GDM1 (cell line): ENCODE results near the gene UMAD1.

Experiments used
- DNase-seq: peaks from one replicate; lab custom pipeline; 2025; lab: John Stamatoyannopoulos, UW

UMAD1 gene

DNA sequence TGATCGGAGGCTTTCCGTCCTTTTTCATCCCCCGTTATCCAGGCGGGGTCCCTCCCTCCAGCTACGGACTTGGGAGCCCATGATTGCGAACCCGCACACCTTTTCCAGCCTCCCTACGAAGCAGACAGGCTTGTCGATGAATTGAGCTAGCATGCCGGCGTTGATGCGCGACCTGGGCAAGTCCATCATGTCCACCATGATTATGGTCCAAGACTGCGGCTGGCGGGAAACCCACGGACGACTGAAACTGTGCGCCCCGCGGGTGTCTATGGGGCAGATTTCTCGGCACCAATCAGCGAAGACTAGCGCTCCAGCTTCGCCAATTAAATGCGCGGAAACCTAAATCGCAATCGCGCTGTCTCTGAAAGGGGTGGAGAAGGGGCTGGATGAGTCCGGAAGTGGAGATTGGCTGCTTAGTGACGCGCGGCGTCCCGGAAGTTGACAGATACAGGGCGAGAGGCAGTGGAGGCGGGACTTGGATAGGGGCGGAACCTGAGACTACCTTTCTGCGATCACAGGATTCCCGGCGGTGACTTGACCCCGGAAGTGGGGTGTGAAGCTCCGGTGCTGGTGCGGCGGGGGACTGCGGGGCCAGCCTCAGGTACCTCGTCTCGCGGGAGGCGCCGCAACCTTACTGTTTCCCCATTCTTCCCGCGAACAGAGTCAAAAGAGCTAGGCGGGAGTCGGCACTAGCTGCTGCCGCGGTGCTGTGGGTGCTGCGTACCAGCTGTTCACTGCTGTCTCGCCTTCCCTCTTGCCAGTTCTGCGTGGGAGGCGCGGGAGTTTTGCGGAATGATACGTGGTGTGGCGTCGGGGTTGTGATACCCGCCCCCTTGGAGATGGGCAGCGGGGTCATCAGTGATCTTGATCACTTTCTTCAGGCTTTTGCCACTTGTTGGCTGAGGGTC is at the start of gene UMAD1:
Gene UMAD1, plus strand, starts transcription at position 532 of the 908 bp plus-strand sequence. CDS start 32,620 bp downstream, outside the sequence.
- DNase-seq, result peak; percentile 97

DNA sequence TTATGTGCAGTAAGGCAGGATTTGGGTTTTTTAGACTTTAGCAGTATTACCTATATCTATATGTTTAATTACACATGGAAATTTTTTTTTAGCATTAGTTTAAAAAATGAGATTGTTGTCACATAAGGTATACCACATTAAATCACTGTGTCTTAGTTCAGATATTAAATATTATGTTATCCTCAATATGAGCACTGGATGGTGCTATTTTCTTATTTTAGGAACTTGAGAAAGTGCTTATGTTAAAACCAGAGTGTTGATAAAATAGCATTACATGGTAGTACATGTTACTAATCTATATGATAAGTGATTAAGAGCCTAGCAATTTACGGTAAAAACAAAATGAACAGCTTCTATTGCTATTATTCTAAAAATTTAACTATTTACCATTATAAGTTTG is 45.1 kb upstream of the UMAD1 start:
- DNase-seq, result no peak

DNA sequence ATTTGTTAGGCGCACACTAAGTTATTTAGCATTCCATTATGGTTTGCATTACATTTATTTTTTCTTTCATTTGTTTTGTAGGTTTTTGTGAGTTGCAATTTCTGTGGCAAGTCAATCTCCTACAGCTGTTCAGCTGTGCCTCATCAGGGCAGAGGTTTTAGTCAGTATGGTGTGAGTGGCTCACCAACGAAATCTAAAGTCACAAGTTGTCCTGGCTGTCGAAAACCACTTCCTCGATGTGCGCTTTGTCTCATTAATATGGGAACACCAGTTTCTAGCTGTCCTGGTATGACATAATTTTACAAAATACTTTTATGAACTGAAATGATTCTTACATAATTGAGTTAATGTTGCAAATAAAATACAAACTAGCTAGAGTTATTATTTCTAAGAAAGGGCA is 44.4 kb upstream of the UMAD1 start:
- no peak for DNase-seq

DNA sequence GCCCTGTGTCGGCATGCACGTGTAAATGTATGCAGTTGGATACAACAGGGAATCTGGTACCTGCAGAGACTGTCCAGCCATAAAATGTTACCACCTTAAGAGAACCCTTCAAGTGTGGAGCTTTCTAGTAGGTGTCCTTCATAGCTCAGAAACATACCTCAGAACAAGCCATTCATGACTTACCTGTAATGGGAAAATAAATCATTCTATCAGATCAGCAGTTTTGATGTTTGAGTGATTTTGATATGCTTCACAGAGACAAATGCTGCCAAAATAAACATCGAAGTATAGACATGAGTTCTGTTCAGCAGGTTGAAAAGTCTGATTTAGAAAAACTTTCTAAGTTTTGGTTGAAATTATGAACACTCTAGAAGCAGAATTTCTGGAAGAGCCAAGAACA is 33.5 kb upstream of the UMAD1 start:
- DNase-seq, result no peak

DNA sequence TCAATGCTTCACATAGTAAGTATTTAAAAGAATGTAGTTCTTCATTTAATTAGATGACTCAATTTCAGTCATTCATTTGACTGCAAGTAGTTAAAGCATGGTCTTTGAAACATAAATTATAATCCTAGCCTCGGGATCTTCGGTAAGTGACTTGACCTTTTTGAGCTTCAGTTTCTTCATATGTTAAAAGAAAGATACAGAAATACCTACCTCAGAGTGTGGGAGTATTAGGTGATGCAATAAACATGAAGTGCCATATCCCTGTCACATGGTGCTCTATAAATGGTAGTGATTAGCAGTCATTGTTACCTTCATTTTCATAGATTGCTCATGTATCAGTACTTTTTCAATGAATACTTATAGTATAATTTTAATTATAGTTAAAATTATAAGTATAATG is 31.2 kb upstream of the UMAD1 start:
- DNase-seq, result no peak

DNA sequence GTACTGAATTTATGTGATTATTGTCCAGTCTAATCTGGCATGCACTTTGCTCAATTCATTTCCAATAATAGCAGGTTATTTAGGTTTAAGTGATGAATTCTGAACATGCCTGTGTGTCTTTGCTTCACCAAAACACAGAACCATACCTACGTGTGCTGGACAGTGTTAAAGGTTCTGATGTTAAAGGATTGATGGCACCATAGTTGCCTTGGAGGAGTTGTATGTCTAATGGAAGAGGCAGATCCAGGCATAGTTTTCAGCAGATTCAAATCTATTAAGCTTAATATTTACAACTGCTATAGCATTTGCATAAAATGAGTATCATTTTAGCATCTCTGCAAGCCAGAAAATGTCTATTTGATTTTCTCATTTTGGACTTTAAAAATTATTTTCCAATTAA is 28.0 kb upstream of the UMAD1 start:
- no peak for DNase-seq

DNA sequence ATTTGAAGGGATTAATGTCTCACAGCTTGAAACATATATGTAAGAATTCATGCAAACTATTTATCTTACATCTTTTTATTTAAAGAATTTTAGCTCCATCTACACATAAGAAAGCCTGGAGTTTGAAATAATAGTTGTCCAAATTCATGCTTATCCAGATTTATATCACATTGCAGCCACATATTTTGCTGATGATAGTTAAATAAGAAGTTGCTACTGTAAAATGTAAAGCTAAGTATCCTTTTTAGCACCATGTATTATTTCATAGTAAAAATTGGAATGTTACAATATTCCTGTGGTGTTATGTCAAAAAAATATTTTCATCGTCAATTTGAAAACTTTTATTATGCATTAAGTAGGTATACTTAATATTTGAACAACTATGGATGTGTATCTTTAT is 27.3 kb upstream of the UMAD1 start:
- DNase-seq, result no peak

DNA sequence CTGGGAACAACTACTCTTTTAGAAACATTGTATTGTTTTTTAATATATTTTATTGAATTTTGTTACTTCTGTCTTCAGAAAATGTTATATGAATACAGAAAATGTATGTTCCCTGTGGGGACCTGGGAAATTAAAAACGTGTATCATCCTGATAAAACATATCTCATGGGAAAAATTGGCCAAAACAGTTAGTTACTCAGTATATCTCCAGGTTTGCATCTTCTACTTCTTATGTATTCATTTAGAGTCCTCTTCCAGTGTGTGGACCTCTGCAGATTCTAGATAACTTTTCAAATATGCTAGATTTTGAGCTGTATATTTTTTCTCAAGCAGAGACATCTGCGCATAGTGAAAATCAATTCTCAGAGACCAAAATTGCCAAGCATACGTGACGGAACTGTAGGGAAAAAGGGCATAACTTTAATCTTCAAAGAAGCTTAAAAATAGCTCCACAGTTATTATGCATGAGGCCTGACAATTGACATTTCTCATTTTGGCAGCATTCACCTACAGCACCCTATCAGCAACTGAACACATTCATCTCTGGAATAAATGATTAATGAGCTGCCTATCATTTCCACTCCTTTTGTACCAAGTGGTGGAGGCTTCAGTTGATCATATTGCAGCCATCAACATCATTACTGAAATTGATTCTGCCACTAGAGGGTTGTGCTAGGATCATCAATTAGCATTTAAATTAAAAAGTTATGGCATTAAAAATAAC is 26.4 kb upstream of the UMAD1 start:
- DNase-seq, result no peak

DNA sequence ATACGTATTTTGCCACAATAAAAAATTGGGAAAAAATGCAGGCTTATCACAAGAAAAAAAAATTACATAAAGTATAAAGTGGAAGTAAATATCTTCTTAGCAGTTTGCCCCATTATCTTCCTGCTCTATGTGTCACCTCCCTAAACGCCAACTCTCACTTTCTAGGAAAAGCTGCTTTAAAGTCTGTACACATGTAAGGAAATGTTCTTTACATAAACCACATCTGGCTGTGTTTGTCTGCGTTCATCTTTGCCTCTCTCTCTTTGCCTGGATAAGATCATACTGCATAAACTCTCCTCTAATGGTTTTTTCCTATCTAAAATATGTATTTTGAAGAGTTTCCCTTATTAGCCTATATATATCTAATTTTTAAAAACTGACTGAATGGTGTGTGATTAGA is 23.0 kb upstream of the UMAD1 start:
- DNase-seq, result no peak

DNA sequence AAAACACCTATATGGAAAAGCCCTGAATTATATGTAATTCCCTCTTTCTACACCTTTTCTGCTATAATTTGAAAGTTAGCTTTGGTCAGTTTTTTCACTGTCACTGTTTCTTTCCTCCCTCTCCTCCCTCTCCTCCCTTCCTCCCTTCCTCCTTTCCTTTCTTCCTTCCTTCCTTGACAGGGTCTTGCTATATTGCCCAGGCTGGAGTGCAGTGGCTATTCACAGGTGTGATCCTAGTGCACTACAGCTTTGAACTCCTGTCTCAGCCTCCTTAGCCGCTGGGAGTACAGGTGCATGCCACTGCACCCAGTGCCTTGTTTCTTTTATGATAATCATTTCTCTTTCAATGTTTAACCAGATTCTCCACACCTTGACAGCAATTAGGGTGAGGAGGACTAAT is 22.1 kb upstream of the UMAD1 start:
- DNase-seq, result no peak

DNA sequence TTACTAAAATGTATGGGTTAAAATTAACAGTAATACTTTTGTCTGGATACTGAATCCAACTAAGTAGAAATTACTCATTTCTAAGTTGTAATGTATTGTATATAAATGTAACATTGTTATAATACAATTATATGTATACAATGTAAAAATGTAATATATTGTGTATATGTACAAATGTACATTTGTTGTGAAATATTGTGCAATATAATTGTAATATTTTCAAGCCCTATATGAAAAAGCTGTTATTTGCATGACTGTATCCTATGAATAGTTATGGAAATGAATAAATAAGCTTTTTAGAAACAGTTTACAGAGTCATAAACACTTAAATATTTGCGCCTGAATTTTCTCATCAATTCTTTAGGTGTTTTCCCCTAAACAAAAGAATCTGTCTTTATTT is 20.3 kb upstream of the UMAD1 start:
- DNase-seq, result no peak

DNA sequence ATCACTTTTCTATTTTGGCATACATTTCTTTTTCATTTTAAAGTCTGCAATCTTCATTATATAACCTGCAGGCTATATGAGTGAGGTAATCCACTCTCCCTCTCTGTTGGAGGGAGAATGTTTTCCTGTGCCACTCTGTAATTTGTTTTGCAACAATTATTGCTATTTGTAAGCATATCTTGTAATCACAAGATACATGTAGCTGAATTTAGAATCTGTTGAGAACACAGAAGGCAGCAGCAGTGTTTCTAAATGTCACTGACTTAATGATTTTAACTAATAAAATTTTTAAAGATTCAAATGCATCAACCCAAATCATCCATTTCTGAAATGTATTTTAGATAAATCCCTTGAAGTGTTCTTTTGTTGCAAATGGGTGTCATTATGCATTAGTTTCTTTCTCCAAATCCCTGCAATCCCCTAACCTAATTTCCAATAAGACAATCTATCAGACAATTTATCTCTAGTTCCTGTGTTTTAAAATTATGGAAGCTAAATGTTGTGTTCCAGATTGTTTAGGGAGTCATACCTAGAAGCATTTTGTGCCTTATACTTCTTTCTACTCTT is 19.8 kb upstream of the UMAD1 start:
- DNase-seq, result no peak

DNA sequence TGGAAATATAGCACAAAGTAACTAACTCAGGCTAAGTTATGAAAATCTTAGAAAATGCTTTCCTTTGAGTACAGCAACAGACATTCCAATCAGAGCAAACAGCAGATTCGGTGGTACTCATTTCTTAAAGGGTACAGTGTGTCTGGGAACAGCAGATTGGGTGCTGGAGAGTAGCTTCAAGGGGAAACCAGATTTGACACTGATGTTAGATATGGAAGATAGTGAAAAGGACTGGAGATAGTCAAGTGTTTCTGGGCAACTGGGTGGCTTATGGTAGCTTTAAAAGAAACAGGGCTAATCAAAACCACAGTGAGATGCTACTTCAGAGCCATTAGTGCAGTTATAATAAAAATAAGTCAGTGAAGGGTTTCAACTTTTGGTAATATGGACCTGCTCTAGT is 12.1 kb upstream of the UMAD1 start:
- no peak for DNase-seq

DNA sequence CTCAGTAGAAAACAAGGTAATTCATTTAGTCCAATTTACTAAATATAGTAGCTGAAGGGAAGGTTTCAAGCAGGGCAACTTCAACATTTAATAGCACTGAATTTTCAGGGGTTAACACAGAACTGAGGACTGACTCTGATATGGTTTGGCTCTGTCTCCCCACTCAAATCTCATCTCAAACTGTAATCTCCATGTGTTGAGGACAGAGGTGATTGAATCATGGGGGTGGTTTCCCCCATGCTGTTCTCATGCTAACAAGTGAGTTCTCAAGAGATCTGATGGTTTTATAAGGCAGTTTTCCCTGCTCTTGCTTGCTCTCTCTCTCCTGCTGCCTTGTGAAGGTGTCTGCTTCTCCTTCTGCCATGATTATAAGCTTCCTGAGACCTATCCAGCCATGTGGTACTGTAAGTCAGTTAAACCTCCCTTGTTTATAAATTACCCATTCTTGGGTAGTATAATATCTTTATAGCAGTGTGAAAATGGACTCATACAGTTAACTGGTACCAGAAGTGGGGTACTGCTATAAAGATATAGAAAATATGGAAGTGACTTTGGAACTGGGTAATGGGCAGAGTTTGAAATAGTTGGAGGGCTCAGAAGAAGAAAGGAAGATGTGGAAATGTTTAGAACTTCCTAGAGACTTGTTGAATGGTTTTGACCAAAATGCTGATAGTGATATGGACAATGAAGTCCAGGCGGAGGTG is 9.8 kb upstream of the UMAD1 start:
- DNase-seq, result no peak

DNA sequence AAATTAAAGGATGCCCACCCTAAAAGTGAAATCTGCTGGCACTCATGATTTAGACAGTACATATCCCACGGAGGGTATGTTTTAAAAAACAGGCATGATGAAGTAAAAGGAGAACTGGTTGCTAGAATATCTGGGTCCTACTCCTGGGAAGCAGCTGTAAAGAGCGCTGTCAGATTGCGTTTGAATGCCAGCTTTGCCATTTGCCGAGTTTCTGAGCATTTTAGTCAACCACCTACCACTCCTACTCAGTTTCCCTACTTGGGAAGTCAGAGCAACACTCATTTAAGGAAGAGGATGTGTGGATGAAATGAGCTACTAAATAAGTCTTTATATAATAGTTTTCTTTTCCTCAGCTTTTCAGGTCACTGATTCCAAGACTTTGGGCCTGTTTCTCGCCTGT is 1.1 kb upstream of the UMAD1 start:
- no peak for DNase-seq

DNA sequence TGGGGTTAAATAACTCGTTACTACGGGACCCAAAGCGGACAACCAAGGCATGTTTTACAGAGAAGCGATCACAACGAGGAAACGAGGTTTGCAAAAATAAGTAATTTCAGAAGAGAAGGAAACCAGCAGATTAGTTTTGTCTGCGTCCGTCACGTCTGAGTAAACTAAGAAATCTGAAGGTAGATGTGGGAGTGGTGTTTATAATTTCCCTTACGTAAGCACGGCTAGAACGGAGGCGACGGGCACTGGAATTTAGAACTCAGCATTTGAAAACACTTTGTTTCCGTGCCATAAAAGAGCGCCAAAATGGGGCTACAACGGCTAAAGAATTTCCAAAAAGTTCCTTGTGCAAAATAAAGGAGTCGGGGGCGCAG is 718 bp upstream of the UMAD1 start:
- no peak for DNase-seq

DNA sequence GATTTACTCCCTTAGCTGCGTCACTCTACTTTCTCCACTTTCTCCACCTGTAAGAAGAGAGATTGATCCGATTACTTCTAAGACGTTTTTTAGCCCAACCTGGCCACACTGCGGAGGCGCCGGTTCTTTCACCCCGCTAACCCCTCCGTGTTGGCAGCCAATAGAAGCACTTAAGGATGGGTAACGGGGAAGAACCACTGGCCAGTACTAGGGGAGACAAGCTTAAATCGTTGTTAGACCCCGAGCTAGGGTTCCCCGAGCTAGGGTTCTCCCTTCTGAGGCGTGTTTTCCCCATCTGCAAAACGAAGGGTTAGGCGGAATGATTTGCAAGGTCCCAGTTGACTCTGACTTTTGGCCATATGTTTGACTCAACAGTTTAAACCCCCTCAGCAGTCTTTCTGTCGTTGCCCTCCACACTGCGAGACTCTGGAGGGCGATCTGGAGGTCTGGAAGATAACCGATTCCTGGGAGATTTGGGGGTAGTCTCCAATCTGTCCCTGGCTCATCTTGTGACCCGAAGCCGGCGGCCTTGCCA is 644 bp downstream of the UMAD1 start:
- no peak for DNase-seq

DNA sequence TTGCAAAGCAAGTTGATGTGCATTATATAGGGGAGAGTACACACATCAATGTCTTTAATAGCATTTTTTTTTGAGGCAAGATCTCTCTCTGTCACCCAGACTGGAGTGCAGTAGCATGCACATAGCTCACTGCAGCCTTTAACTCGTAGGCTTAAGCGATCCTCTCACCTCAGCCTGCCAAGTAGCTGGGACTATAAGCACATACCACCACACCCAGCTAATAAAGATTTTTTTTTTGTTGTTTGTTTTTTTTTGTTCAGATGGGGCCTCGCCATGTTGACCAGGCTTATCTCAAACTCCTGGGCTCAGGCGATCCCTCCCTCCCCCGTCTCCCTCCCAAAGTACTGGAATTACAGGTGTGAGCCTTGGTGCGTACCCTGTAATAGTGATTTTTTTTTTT is 1.5 kb downstream of the UMAD1 start:
- no peak for DNase-seq

DNA sequence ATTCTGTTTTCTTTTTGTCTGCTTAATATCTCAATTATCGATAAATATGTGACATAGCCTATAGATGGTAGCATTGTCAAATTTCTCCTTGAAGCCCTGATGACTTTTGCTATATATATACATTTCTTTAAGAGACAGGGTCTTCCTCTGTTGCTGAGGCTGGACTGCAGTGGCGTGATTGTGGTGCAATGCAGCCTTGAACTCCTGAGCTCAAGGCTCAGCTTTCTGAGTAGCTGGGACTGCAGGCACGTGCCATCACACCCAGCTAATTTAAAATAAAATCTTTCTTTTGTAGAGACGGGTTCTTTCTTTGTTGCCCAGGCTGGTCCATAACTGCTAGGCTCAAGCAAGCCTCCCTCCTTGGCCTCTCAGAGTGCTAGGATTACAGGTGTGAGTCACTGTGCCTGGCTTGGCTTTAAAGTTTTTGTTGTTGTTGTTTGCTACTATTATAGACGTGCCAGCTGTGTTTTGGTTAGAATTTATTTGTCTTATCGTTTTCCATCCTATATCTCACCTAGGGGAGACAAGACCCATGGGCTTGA is 7.0 kb downstream of the UMAD1 start:
- DNase-seq, result no peak

DNA sequence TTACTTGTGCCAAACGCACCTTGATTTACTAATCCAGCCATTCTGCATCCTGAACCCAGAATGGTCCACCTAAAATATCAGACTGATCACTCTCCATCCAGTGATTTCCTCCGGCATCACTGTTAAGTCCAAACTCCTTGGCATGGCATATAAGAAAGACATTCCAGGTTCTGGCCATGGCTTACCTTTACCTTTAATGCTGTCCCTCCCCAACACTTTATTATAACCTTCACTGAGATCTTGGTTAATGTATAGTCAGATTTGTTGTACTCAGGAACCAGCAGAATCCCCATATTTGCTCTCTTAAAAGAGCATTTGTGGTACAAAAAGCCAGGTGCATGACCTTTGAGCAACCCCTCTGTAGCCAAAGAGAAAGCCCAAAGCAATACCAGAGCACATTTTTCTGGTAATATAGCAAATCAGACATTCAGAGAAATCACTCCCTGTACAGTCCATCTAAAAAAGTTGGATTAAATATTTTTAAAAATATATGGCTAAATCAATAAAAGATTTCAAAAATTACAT is 10.2 kb downstream of the UMAD1 start:
- no peak for DNase-seq

DNA sequence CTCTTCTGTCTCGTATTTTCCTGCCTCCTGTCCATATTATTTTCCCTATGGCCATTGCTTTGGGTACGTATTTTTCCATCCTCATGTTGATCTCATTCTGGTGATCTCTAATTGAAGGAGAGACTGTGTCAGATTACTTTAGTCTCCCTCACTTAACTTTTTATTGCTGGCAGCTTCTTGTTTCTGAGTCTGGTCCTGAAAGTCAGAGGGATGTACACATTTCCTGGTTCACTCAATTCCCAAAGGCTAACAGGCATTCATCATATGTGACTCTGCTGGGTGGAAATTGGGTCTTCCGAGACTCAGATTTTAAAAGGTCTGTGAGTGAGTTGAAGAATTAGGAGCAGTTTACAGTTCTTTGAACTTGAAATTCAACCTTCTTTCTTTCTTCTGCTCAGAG is 10.9 kb downstream of the UMAD1 start:
- DNase-seq, result no peak
